ENCODE data around the gene CNNM1.

The CNNM1 gene

GRCh38 chr10:99422529-99423096, 93.5 kb downstream of the CNNM1 start:
- no peak for DNase-seq

- no peak for DNase-seq
Measured at GRCh38 chr10:99424656-99425055, 95.5 kb downstream of the CNNM1 start.

GRCh38 chr10:99425204-99425603, 96.0 kb downstream of the CNNM1 start:
- DNase-seq = no peak

GRCh38 chr10:99426689-99427088, 97.5 kb downstream of the CNNM1 start:
- no peak for DNase-seq

- DNase-seq = no peak
Measured at GRCh38 chr10:99427566-99428190, 98.5 kb downstream of the CNNM1 start.

GRCh38 chr10:99429517-99430095, 100.5 kb downstream of the CNNM1 start:
- no peak for DNase-seq

GRCh38 chr10:99430116-99430450, 100.9 kb downstream of the CNNM1 start:
- no peak for DNase-seq

- DNase-seq = peak; percentile 88
Measured at GRCh38 chr10:99430451-99431189, 101.5 kb downstream of the CNNM1 start, which contains the start of gene GOT1. GOT1 (minus strand) TSS chr10:99430624; CDS start chr10:99430565, 59 bp downstream.

- DNase-seq = no peak
Measured at GRCh38 chr10:99431190-99431760, 102.1 kb downstream of the CNNM1 start.

- no peak for DNase-seq
Measured at GRCh38 chr10:99432047-99432446, 102.9 kb downstream of the CNNM1 start.

- DNase-seq = no peak
Measured at GRCh38 chr10:99432881-99433280, 103.7 kb downstream of the CNNM1 start.

GRCh38 chr10:99433378-99434020, 104.3 kb downstream of the CNNM1 start:
- no peak for DNase-seq

GRCh38 chr10:99435986-99436638, 107.0 kb downstream of the CNNM1 start:
- peak; percentile 34 for DNase-seq

GRCh38 chr10:99438890-99439289, 109.7 kb downstream of the CNNM1 start:
- DNase-seq = no peak

- no peak for DNase-seq
Measured at GRCh38 chr10:99442394-99442793, 113.2 kb downstream of the CNNM1 start.

GRCh38 chr10:99443500-99443899, 114.3 kb downstream of the CNNM1 start:
- no peak for DNase-seq
